Endothelial cell of umbilical vein (primary cell): ENCODE measurements around the gene PARD3B. TPM values are rescaled to one million over a fixed set of nuclear protein-coding genes. Genes with fewer than 3 reads are reported as not detected.

Source experiments
- BruUV-seq: library from RNA; stranded (reverse); fragments of 400-500 nt; replicated peaks from 2 replicates; lab custom pipeline; 2021; lab: Mats Ljungman, UMichigan
- CTCF ChIA-PET: fragments of 300-600, 350-600 bp; sonication (Branson Sonifier 250); formaldehyde crosslinking; loops from one replicate; lab custom pipeline; 2021; ENCODE audit warnings: antibody characterized with exemption, inconsistent platforms; lab: Charles Lee
- POLR2A ChIA-PET: fragments of 300-600, 350-600 bp; sonication (Branson Sonifier 250); formaldehyde crosslinking; loops from one replicate; lab custom pipeline; 2021; ENCODE audit warnings: antibody characterized with exemption, inconsistent platforms; lab: Charles Lee
- DNase-seq: peaks from one replicate; pipeline ENCODE4 v3.0.0-alpha.2; 2011; ENCODE audit warnings: low read depth, low spot score
- FAIRE-seq: peaks from 2 replicates; lab custom pipeline; 2011; peaks lifted over from hg19 to GRCh38; lab: Jason Lieb, UNC
- H2AFZ ChIP-seq: 2 replicates; pipeline ENCODE4 v1.6.0; 2012; ENCODE audit warnings: low read depth, low read length, control low read depth, inconsistent platforms
- H3K27ac ChIP-seq: 2 replicates; pipeline ENCODE4 v1.5.1; 2011; ENCODE audit warnings: low read depth, mild to moderate bottlenecking, control low read depth, low read length, moderate library complexity; ENCODE audit not compliant: insufficient read depth
- H3K27me3 ChIP-seq, 2 experiments: 2 replicates each; pipeline versions ENCODE4 v1.6.0 to v1.6.1; 2011; ENCODE audit warnings: low read length in 2 of 2, mixed read lengths in 1 of 2; ENCODE audit not compliant: control insufficient read depth in 2 of 2, insufficient read depth in 2 of 2
- H3K36me3 ChIP-seq, 2 experiments: 2 replicates in 1 of 2; 3 replicates in 1 of 2; pipeline ENCODE4 v1.5.1; 2011; ENCODE audit warnings: low read length in 2 of 2, mild to moderate bottlenecking in 1 of 2, moderate library complexity in 1 of 2; ENCODE audit not compliant: control insufficient read depth in 2 of 2, insufficient read depth in 2 of 2; ENCODE audit errors: extremely low read depth in 1 of 2
- H3K4me1 ChIP-seq: 3 replicates; pipeline ENCODE4 v1.5.1; 2011; ENCODE audit warnings: mild to moderate bottlenecking, low read length; ENCODE audit not compliant: control insufficient read depth, insufficient read depth; ENCODE audit errors: extremely low read depth
- H3K4me2 ChIP-seq: 2 replicates; pipeline ENCODE4 v1.6.1; 2011; ENCODE audit warnings: low read length, control low read depth, mixed read lengths; ENCODE audit not compliant: insufficient read depth
- H3K4me3 ChIP-seq, 3 experiments: fragments of 200-600 bp in 1 of 3; sonication (generic), shearing (Covaris generic) in 1 of 3; replicated peaks in 1 of 3; 2 replicates each; pipeline ENCODE4 v1.5.1; 2011 to 2016; ENCODE audit warnings: control low read depth in 3 of 3, low read length in 3 of 3, mild to moderate bottlenecking in 2 of 3, inconsistent platforms in 1 of 3, low read depth in 1 of 3, moderate library complexity in 1 of 3; ENCODE audit not compliant: insufficient read depth in 1 of 3
- H3K79me2 ChIP-seq: 2 replicates; pipeline ENCODE4 v1.6.0; 2012; ENCODE audit warnings: low read length, inconsistent platforms; ENCODE audit not compliant: control insufficient read depth, insufficient read depth
- H3K9ac ChIP-seq: replicated peaks from 2 replicates; pipeline ENCODE3; 2011; ENCODE audit warnings: low read length, control low read depth; ENCODE audit not compliant: insufficient read depth; ENCODE audit errors: extremely low read depth
- H3K9me1 ChIP-seq: replicated peaks from 3 replicates; pipeline ENCODE4 v1.6.0; 2011; ENCODE audit warnings: mild to moderate bottlenecking, low read length; ENCODE audit not compliant: control insufficient read depth, insufficient read depth; ENCODE audit errors: extremely low read depth
- H3K9me3 ChIP-seq: replicated peaks from 2 replicates; pipeline ENCODE4 v1.5.1; 2012; ENCODE audit warnings: low read length, inconsistent platforms; ENCODE audit not compliant: control insufficient read depth, insufficient read depth
- H4K20me1 ChIP-seq: replicated peaks from 2 replicates; pipeline ENCODE3; 2011; ENCODE audit warnings: mild to moderate bottlenecking, low read length; ENCODE audit not compliant: control insufficient read depth, insufficient read depth; ENCODE audit errors: extremely low read depth
- EZH2 ChIP-seq: IDR thresholded peaks from 2 replicates; pipeline ENCODE4 v1.6.1; 2012; ENCODE audit warnings: borderline replicate concordance, low read depth, mild to moderate bottlenecking, moderate library complexity, low read length, inconsistent platforms; ENCODE audit not compliant: severe bottlenecking
- FOS ChIP-seq: IDR thresholded peaks from 2 replicates; pipeline ENCODE4 v1.6.1; 2011; ENCODE audit warnings: mild to moderate bottlenecking, low read length, moderate library complexity, borderline replicate concordance; ENCODE audit not compliant: insufficient read depth
- GATA2 ChIP-seq: IDR thresholded peaks from 2 replicates; pipeline ENCODE4 v1.7.0; 2011; ENCODE audit warnings: low read depth, mild to moderate bottlenecking, moderate library complexity, mixed read lengths, low read length; ENCODE audit not compliant: insufficient read length, insufficient read depth
- JUN ChIP-seq: IDR thresholded peaks from 2 replicates; pipeline ENCODE4 v1.6.1; 2011; ENCODE audit warnings: borderline replicate concordance, low read depth; ENCODE audit not compliant: insufficient read length, insufficient read depth
- MYC ChIP-seq: IDR thresholded peaks from one replicate; pipeline ENCODE4 v1.6.1; 2011; ENCODE audit warnings: mild to moderate bottlenecking, low read depth, low read length
- POLR2A ChIP-seq: IDR thresholded peaks from 2 replicates; pipeline ENCODE4 v1.6.1; 2012; ENCODE audit warnings: low read depth, mild to moderate bottlenecking, control low read depth, low read length
- POLR2AphosphoS5 ChIP-seq: IDR thresholded peaks from 2 replicates; pipeline ENCODE4 v1.6.1; 2012; ENCODE audit warnings: low read depth, mild to moderate bottlenecking, control low read depth, low read length, moderate library complexity; ENCODE audit not compliant: insufficient read depth
- dilution Hi-C: fragments of 300-500 bp; cut with MboI; formaldehyde crosslinking; loops from one replicate; pipeline ENCODE4 v1.15.0; 2019; ENCODE audit warnings: low sequenced_read_pairs; ENCODE audit not compliant: extremely low pct_ligation_motif_present
- intact Hi-C: fragments of 100-400 bp; cut with micrococcal nuclease; formaldehyde crosslinking; loops from one replicate; pipeline ENCODE4 v1.10.0; 2022
- polyA plus RNA-seq, 4 experiments: library from polyadenylated mRNA; depleted of rRNA in 3 of 4; stranded (reverse) in 3 of 4; unstranded in 1 of 4; fragments of >200 nt; gene quantifications; 2 replicates each; pipeline versions ENCODE4 v1.2.1 to v1.2.3, GENCODE V29; 2011 to 2012; ENCODE audit warnings: missing spikeins in 1 of 4
- total RNA-seq: library from RNA; stranded (reverse); gene quantifications from 2 replicates; pipeline ENCODE4 v1.2.3, GENCODE V29; 2021
- TF ChIP-seq, protein P1 (sequence below), 2 donors: IDR thresholded peaks; 1 replicate in 1 of 2; 2 replicates in 1 of 2; pipeline ENCODE4 v1.5.1; 2011; ENCODE audit warnings: low read length in 2 of 2, mild to moderate bottlenecking in 2 of 2, moderate library complexity in 2 of 2, control low read depth in 1 of 2, inconsistent platforms in 1 of 2, low read depth in 1 of 2; ENCODE audit not compliant: insufficient read depth in 1 of 2; ENCODE audit errors: extremely low read depth in 1 of 2
- TF ChIP-seq, protein P2 (sequence below): IDR thresholded peaks from 2 replicates; pipeline ENCODE4 v1.6.1; 2011; ENCODE audit not compliant: insufficient read depth, insufficient read length

The PARD3B gene
- total and polyA plus RNA-seq, 2 donors (not counting 3 experiments of a cell fraction or from before 2014, with no cell fraction given): 2.2 to 30.9 TPM

DNA sequence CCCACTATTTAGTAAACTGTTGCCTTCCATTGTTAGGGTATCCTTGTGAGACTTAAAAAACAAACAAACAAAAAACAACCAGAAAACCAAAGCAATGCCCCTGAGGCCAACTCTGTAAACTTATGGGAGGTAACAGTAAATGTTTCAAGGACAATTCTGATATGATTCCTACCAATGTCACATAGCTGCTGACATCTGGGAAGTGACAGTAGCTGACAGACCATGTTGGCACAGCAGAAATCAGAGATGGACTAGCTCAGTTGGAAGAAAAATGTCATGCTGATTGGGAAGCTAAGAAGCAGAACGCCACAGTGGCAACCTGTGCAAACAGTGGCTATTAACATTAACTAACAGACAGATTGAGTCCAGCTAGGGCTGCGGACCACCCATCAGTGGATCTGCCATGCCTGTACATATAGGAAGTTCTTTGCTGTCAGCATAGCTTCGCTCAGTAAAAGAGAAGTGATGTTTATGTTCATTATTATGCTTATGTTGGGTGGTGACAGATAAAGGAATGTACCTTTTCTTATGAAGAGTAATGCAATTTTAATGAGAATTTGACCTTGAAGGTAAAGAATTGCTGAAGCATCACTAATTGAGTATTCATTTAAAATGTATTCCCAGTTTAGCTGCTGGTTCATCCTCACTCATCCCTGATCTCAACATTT is 180.6 kb downstream of the PARD3B start:
- H3K27ac ChIP-seq: no peak overlapping the region
- ChIA-PET CTCF (interaction anchor here (0.9 kb wide), 1 partner anchor 422 kb away, joined by 3 read pairs; no protein-coding TSS in a partner anchor), POLR2A (no interaction called here)
- H3K4me1 ChIP-seq: no peaks in the 10 kb centered on the region
- no peaks in the 10 kb centered on the region for H3K79me2 ChIP-seq
- dilution Hi-C loops (no loop called here), intact Hi-C loops (no loop called here)
- TF ChIP-seq JUN: no peak
- no peak for TF ChIP-seq MYC
- TF ChIP-seq, protein P1, sequence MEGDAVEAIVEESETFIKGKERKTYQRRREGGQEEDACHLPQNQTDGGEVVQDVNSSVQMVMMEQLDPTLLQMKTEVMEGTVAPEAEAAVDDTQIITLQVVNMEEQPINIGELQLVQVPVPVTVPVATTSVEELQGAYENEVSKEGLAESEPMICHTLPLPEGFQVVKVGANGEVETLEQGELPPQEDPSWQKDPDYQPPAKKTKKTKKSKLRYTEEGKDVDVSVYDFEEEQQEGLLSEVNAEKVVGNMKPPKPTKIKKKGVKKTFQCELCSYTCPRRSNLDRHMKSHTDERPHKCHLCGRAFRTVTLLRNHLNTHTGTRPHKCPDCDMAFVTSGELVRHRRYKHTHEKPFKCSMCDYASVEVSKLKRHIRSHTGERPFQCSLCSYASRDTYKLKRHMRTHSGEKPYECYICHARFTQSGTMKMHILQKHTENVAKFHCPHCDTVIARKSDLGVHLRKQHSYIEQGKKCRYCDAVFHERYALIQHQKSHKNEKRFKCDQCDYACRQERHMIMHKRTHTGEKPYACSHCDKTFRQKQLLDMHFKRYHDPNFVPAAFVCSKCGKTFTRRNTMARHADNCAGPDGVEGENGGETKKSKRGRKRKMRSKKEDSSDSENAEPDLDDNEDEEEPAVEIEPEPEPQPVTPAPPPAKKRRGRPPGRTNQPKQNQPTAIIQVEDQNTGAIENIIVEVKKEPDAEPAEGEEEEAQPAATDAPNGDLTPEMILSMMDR (IDR thresholded peaks at IDR 0.05; ENCODE audit: extremely low read depth in 1 of 2, insufficient read depth in 1 of 2, low read depth in 1 of 2, low read length in 2 of 2): no peak
- TF ChIP-seq GATA2: no peak
- TF ChIP-seq POLR2A: no peak
- no peak for TF ChIP-seq EZH2
- TF ChIP-seq POLR2AphosphoS5: no peak
- TF ChIP-seq FOS: no peak
- TF ChIP-seq, protein P2, sequence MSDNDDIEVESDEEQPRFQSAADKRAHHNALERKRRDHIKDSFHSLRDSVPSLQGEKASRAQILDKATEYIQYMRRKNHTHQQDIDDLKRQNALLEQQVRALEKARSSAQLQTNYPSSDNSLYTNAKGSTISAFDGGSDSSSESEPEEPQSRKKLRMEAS: no peak
- no TSS peak for BruUV-seq
- no peaks in the 10 kb centered on the region for H3K36me3 ChIP-seq
- no peaks in the 10 kb centered on the region for H3K9me1 ChIP-seq
- H3K4me3 ChIP-seq: no peak overlapping the region
- no peaks in the 10 kb centered on the region for H3K9me3 ChIP-seq
- no peak overlapping the region for H3K9ac ChIP-seq
- no peaks in the 10 kb centered on the region for H3K27me3 ChIP-seq
- FAIRE-seq (no peak), DNase-seq (no peak)
- no peaks in the 10 kb centered on the region for H4K20me1 ChIP-seq
- no peak overlapping the region for H2AFZ ChIP-seq
- no peak overlapping the region for H3K4me2 ChIP-seq
